Stimulated activated CD4-positive, alpha-beta T cell treated with anti-CD3 and anti-CD28 coated beads, Interleukin-15, amount 100 ng/mL, for 1 hour (primary cell): ENCODE data around the gene LRRC38.
"Not testable (repeated sequence)": the region's sequence is repeated elsewhere in the genome, so short reads cannot be mapped to it uniquely, and the experiment has no call there.

ENCODE experiments used
- DNase-seq, 2 donors: peaks; one replicate each; pipeline ENCODE4 v3.0.0-alpha.2; 2020; ENCODE audit warnings: low read depth in 1 of 2, low spot score in 1 of 2

LRRC38 gene

GRCh38 chr1:13469343-13469742, 44.5 kb downstream of the LRRC38 start:
- no peak for DNase-seq

- no peak for DNase-seq
Observed at GRCh38 chr1:13465515-13465914, 48.3 kb downstream of the LRRC38 start.

- no peak for DNase-seq
Observed at GRCh38 chr1:13462682-13463081, 51.1 kb downstream of the LRRC38 start.

GRCh38 chr1:13461977-13462376, 51.8 kb downstream of the LRRC38 start:
- DNase-seq, result no peak

GRCh38 chr1:13456904-13457532, 56.8 kb downstream of the LRRC38 start:
- DNase-seq, result no peak

- DNase-seq, result no peak
Observed at GRCh38 chr1:13451399-13451965, 62.3 kb downstream of the LRRC38 start.

- no peak for DNase-seq
Observed at GRCh38 chr1:13450204-13450603, 63.6 kb downstream of the LRRC38 start.

- DNase-seq, result no peak
Observed at GRCh38 chr1:13443335-13443979, 70.3 kb downstream of the LRRC38 start.

- DNase-seq, result not testable (repeated sequence)
Observed at GRCh38 chr1:13439104-13439783, 74.6 kb downstream of the LRRC38 start.

GRCh38 chr1:13435458-13435857, 78.3 kb downstream of the LRRC38 start:
- no peak for DNase-seq

GRCh38 chr1:13433694-13434358, 80.0 kb downstream of the LRRC38 start:
- DNase-seq, result not testable (repeated sequence)

- no peak for DNase-seq
Observed at GRCh38 chr1:13432251-13432650, 81.6 kb downstream of the LRRC38 start.

- DNase-seq, result no peak
Observed at GRCh38 chr1:13430495-13430894, 83.3 kb downstream of the LRRC38 start.
